HCT116 (cell line): Measurements from ENCODE around the gene MYH10. TPM values are rescaled to one million over a fixed set of nuclear protein-coding genes. Genes with fewer than 3 reads are reported as not detected.

Source experiments
- ATAC-seq: fragments of 200-7000 bp; cut with Tn5 transposase; 2 replicates; pipeline ENCODE4 v1.9.1; 2020; ENCODE audit warnings: mild to moderate bottlenecking, moderate library complexity
- BruUV-seq: library from RNA; stranded (reverse); fragments of 400-500 nt; replicated peaks from 2 replicates; lab custom pipeline; 2021; lab: Mats Ljungman, UMichigan
- CTCF ChIA-PET: fragments of 300-600 bp; sonication (Branson Sonifier 250); formaldehyde crosslinking; loops from one replicate; lab custom pipeline; 2021; ENCODE audit warnings: antibody characterized with exemption; lab: Charles Lee
- POLR2A ChIA-PET: fragments of 300-600, 350-600 bp; sonication (Branson Sonifier 250); formaldehyde crosslinking; loops from one replicate; lab custom pipeline; 2021; ENCODE audit warnings: antibody characterized with exemption; lab: Charles Lee
- RAD21 ChIA-PET, 2 experiments: fragments of 300-600 bp; sonication (Branson Sonifier 250); formaldehyde crosslinking; loops; one replicate each; lab custom pipeline; 2023; ENCODE audit warnings: low total read pairs in 2 of 2; ENCODE audit not compliant: uncharacterized antibody in 2 of 2, unreplicated experiment in 2 of 2, low non-redundant PET in 1 of 2; lab: Charles Lee
- DNase-seq: peaks from one replicate; pipeline ENCODE4 v3.0.0-alpha.2; 2010; ENCODE audit warnings: low read depth, low spot score
- H2AFZ ChIP-seq: fragments of 200-600 bp; shearing (Covaris generic), sonication (generic); 2 replicates; pipeline ENCODE4 v1.6.1; 2017; ENCODE audit warnings: low read depth, mixed run types, mixed read lengths, antibody characterized with exemption, low read length; ENCODE audit not compliant: poor library complexity, severe bottlenecking
- H3K27ac ChIP-seq: 2 replicates; pipeline ENCODE4 v1.5.1; 2012; ENCODE audit warnings: low read depth, low read length
- H3K27me3 ChIP-seq: fragments of 200-600 bp; sonication (generic); 2 replicates; pipeline ENCODE4 v1.6.1; 2016; ENCODE audit warnings: mixed run types, low read length, mixed read lengths; ENCODE audit not compliant: insufficient read depth
- H3K36me3 ChIP-seq, 2 experiments: fragments of 200-500 bp in 1 of 2; fragments of 200-600 bp in 1 of 2; sonication (Bioruptor generic) in 1 of 2; sonication (generic) in 1 of 2; 2 replicates each; pipeline versions ENCODE4 v1.5.1 to v1.6.1; 2014 to 2016; ENCODE audit warnings: low read length in 2 of 2, inconsistent platforms in 1 of 2, mixed read lengths in 1 of 2, mixed run types in 1 of 2; ENCODE audit not compliant: insufficient read depth in 2 of 2, control insufficient read depth in 1 of 2
- H3K4me1 ChIP-seq, 2 experiments: fragments of 200-600 bp in 1 of 2; sonication (generic) in 1 of 2; 2 replicates each; pipeline versions ENCODE4 v1.5.1 to v1.6.1; 2012 to 2017; ENCODE audit warnings: low read length in 2 of 2, inconsistent platforms in 1 of 2, mild to moderate bottlenecking in 1 of 2, mixed read lengths in 1 of 2, mixed run types in 1 of 2, moderate library complexity in 1 of 2; ENCODE audit not compliant: insufficient read depth in 2 of 2, control insufficient read depth in 1 of 2
- H3K4me2 ChIP-seq: fragments of 200-600 bp; sonication (generic); 2 replicates; pipeline ENCODE4 v1.6.1; 2017; ENCODE audit warnings: mixed run types, low read length, mixed read lengths
- H3K4me3 ChIP-seq, 2 experiments: fragments of 200-600 bp in 1 of 2; sonication (generic) in 1 of 2; replicated peaks in 1 of 2; 2 replicates each; pipeline ENCODE4 v1.5.1; 2011 to 2016; ENCODE audit warnings: low read length in 2 of 2, control low read depth in 1 of 2, low read depth in 1 of 2, mild to moderate bottlenecking in 1 of 2, mixed read lengths in 1 of 2, mixed run types in 1 of 2
- H3K79me2 ChIP-seq: fragments of 200-600 bp; sonication (generic); 2 replicates; pipeline ENCODE4 v1.6.1; 2017; ENCODE audit warnings: mild to moderate bottlenecking, mixed run types, low read length, moderate library complexity, mixed read lengths; ENCODE audit not compliant: insufficient read depth
- H3K9ac ChIP-seq: fragments of 200-600 bp; sonication (generic); 2 replicates; pipeline ENCODE4 v1.6.1; 2016; ENCODE audit warnings: low read length, mixed read lengths
- H3K9me2 ChIP-seq: fragments of 200-600 bp; sonication (generic), shearing (Covaris generic); 2 replicates; pipeline ENCODE4 v1.6.1; 2017; ENCODE audit warnings: mixed run types, mild to moderate bottlenecking, moderate library complexity; ENCODE audit not compliant: insufficient read depth
- H3K9me3 ChIP-seq, 2 experiments: fragments of 200-500 bp in 1 of 2; fragments of 200-600 bp in 1 of 2; sonication (Bioruptor generic) in 1 of 2; sonication (generic) in 1 of 2; 2 replicates each; pipeline ENCODE4 v1.6.1; 2014 to 2017; ENCODE audit warnings: low read length in 2 of 2, mixed read lengths in 2 of 2, inconsistent platforms in 1 of 2, low read depth in 1 of 2, mild to moderate bottlenecking in 1 of 2, mixed run types in 1 of 2, moderate library complexity in 1 of 2; ENCODE audit not compliant: control insufficient read depth in 1 of 2, insufficient read depth in 1 of 2
- H4K20me1 ChIP-seq: fragments of 200-600 bp; sonication (generic), shearing (Covaris generic); 2 replicates; pipeline ENCODE4 v1.6.1; 2017; ENCODE audit warnings: mixed run types, mild to moderate bottlenecking, moderate library complexity; ENCODE audit not compliant: insufficient read depth
- CBX3 ChIP-seq: IDR thresholded peaks from 2 replicates; pipeline ENCODE4 v1.6.1; 2012; ENCODE audit warnings: low read depth
- EGR1 ChIP-seq: IDR thresholded peaks from 2 replicates; pipeline ENCODE4 v1.6.1; 2012; ENCODE audit warnings: low read depth
- ELF1 ChIP-seq: IDR thresholded peaks from 2 replicates; pipeline ENCODE4 v1.6.1; 2012; ENCODE audit warnings: low read depth, borderline replicate concordance
- EZH2phosphoT487 ChIP-seq: fragments of 200-600 bp; IDR thresholded peaks from 2 replicates; pipeline ENCODE4 v1.6.1; 2018; ENCODE audit warnings: antibody characterized with exemption, borderline replicate concordance
- JUND ChIP-seq: IDR thresholded peaks from 2 replicates; pipeline ENCODE4 v1.6.1; 2012
- POLR2A ChIP-seq: IDR thresholded peaks from 2 replicates; pipeline ENCODE4 v1.7.0; 2011; ENCODE audit warnings: borderline replicate concordance; ENCODE audit not compliant: insufficient read depth, insufficient read length; ENCODE audit errors: extremely low read depth
- SIN3A ChIP-seq: IDR thresholded peaks from 2 replicates; pipeline ENCODE4 v1.6.1; 2012; ENCODE audit warnings: low read depth
- TCF7L2 ChIP-seq: IDR thresholded peaks from 2 replicates; pipeline ENCODE4 v1.7.0; 2011; ENCODE audit warnings: borderline replicate concordance, inconsistent platforms; ENCODE audit not compliant: insufficient read depth, insufficient read length; ENCODE audit errors: extremely low read depth
- YY1 ChIP-seq: IDR thresholded peaks from 2 replicates; pipeline ENCODE4 v1.6.1; 2011; ENCODE audit warnings: low read length, low read depth, moderate library complexity, mild to moderate bottlenecking; ENCODE audit not compliant: insufficient replicate concordance; ENCODE audit errors: extremely low read depth
- ZFX ChIP-seq: fragments of 450-650 bp; IDR thresholded peaks from 2 replicates; pipeline ENCODE4 v1.6.1; 2017
- ZNF274 ChIP-seq: fragments of 200-500 bp; sonication (Bioruptor generic); IDR thresholded peaks from 2 replicates; pipeline ENCODE4 v1.6.1; 2014; ENCODE audit warnings: mild to moderate bottlenecking, low read depth, low read length, inconsistent platforms
- intact Hi-C: fragments of 100-400 bp; cut with micrococcal nuclease; formaldehyde crosslinking; loops from 2 replicates; pipeline ENCODE4 v1.10.0; 2022
- total RNA-seq: library from RNA; stranded (reverse); gene quantifications from one replicate; pipeline ENCODE4 v1.2.1, GENCODE V29; 2021; ENCODE audit not compliant: unreplicated experiment
- TF ChIP-seq, protein P1 (sequence below): IDR thresholded peaks from 2 replicates; pipeline ENCODE4 v1.6.1; 2011; ENCODE audit warnings: mild to moderate bottlenecking, low read length, moderate library complexity; ENCODE audit not compliant: insufficient replicate concordance; ENCODE audit errors: extremely low read depth
- TF ChIP-seq, protein P2 (sequence below), 3 experiments: fragments of 200-600 bp in 1 of 3; sonication (generic) in 1 of 3; IDR thresholded peaks in 2 of 3; conservative IDR thresholded peaks in 1 of 3; 2 replicates each; pipeline ENCODE4 v1.5.1; 2012 to 2017; ENCODE audit warnings: low read depth in 2 of 3, low read length in 2 of 3, antibody characterized with exemption in 1 of 3, borderline replicate concordance in 1 of 3, control low read depth in 1 of 3, mild to moderate bottlenecking in 1 of 3, mixed read lengths in 1 of 3, mixed run types in 1 of 3, moderate library complexity in 1 of 3; ENCODE audit not compliant: insufficient read depth in 1 of 3

MYH10 gene
- total RNA-seq, 1 experiment from 2014 or later: 39.2 TPM

DNA sequence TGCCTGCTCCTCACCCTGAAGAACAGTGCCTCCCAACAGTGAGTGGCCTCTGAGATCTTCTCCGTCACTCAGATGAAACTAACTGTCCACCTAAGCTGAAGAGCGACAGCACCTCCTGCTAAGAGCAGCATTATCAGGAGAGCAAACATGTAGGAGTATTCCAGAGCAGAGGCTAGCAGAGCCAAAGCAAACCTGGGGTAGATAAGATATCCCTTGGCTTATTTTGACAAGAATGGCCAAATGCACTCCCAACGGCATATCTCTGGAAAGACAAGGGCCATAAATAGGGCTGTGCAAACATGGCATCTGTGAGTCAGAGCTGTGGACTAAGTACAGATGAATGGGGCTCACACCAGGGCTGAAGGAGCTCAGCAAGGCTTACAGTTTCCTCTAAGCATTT lies 98.5 kb downstream of the MYH10 start:
- Histone ChIP-seq H3K4me2 (no peak overlapping the region), H3K27me3 (no peaks in the 10 kb centered on the region), H3K9me2 (no peaks in the 10 kb centered on the region), H3K4me1 (no peaks in the 10 kb centered on the region), H3K9ac (no peak overlapping the region), H3K4me3 (no peak overlapping the region), H2AFZ (no peak overlapping the region), H3K27ac (no peak overlapping the region), H3K79me2 (no peaks in the 10 kb centered on the region), H3K36me3 (no peaks in the 10 kb centered on the region), H4K20me1 (no peaks in the 10 kb centered on the region), H3K9me3 (no peaks in the 10 kb centered on the region)
- CTCF ChIA-PET: no interaction called here
- ATAC-seq (no peak), DNase-seq (no peak)
- RAD21 ChIA-PET: no interaction called here
- intact Hi-C loops: no loop called here
- no TSS peak for BruUV-seq
- POLR2A ChIA-PET: no interaction called here
- TF ChIP-seq ZNF274 (no peak), ELF1 (no peak), YY1 (no peak)
- TF ChIP-seq, protein P1, sequence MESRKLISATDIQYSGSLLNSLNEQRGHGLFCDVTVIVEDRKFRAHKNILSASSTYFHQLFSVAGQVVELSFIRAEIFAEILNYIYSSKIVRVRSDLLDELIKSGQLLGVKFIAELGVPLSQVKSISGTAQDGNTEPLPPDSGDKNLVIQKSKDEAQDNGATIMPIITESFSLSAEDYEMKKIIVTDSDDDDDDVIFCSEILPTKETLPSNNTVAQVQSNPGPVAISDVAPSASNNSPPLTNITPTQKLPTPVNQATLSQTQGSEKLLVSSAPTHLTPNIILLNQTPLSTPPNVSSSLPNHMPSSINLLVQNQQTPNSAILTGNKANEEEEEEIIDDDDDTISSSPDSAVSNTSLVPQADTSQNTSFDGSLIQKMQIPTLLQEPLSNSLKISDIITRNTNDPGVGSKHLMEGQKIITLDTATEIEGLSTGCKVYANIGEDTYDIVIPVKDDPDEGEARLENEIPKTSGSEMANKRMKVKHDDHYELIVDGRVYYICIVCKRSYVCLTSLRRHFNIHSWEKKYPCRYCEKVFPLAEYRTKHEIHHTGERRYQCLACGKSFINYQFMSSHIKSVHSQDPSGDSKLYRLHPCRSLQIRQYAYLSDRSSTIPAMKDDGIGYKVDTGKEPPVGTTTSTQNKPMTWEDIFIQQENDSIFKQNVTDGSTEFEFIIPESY: no peak
- TF ChIP-seq, all 23 proteins: peak for 0

DNA sequence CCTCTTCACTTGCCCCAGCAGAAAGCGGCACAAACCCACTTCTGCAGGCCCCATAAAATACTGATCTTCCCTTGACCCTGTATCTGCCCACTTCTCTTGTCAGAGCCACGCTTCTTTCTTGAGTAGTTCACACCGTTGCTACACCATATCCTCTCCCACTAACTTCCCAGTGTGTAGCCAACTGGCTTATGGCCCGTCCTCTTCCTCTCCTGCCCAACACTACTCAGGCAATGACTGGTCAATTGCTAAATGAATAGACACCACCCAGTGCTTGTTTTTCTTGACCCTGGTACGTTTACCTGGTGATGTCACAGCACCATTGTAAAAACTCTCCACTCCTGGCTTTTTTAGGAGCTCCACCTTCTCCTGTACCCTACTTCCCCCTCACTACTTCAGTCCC lies 107.9 kb downstream of the MYH10 start:
- no peak overlapping the region for H3K4me3 ChIP-seq
- ATAC-seq: no peak
- no peaks in the 10 kb centered on the region for H3K9me2 ChIP-seq
- H2AFZ ChIP-seq: no peak overlapping the region
- H3K4me1 ChIP-seq: no peaks in the 10 kb centered on the region
- H3K36me3 ChIP-seq: peaks cover 3 to 14% of the 10 kb centered on the region in 2 experiments; a peak in 3 of 4 replicates
- intact Hi-C loops: no loop called here
- H3K9ac ChIP-seq: no peak overlapping the region
- H3K9me3 ChIP-seq: no peaks in the 10 kb centered on the region
- no peaks in the 10 kb centered on the region for H3K27me3 ChIP-seq
- no TSS peak for BruUV-seq
- H3K79me2 ChIP-seq: no peaks in the 10 kb centered on the region
- no peaks in the 10 kb centered on the region for H4K20me1 ChIP-seq
- H3K4me2 ChIP-seq: no peak overlapping the region
- ChIA-PET CTCF (no interaction called here), RAD21 (interaction anchor here in 1 of 2 experiments (0.5 kb wide), 1 partner anchor 978 kb away, joined by 3 read pairs; no protein-coding TSS in a partner anchor), POLR2A (no interaction called here)
- H3K27ac ChIP-seq: no peak overlapping the region
- TF ChIP-seq EZH2phosphoT487 (no peak), ELF1 (no peak), ZFX (no peak), TCF7L2 (no peak), JUND (no peak), SIN3A (no peak), CBX3 (no peak), EGR1 (no peak), POLR2A (no peak)
- TF ChIP-seq, protein P2, sequence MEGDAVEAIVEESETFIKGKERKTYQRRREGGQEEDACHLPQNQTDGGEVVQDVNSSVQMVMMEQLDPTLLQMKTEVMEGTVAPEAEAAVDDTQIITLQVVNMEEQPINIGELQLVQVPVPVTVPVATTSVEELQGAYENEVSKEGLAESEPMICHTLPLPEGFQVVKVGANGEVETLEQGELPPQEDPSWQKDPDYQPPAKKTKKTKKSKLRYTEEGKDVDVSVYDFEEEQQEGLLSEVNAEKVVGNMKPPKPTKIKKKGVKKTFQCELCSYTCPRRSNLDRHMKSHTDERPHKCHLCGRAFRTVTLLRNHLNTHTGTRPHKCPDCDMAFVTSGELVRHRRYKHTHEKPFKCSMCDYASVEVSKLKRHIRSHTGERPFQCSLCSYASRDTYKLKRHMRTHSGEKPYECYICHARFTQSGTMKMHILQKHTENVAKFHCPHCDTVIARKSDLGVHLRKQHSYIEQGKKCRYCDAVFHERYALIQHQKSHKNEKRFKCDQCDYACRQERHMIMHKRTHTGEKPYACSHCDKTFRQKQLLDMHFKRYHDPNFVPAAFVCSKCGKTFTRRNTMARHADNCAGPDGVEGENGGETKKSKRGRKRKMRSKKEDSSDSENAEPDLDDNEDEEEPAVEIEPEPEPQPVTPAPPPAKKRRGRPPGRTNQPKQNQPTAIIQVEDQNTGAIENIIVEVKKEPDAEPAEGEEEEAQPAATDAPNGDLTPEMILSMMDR (IDR thresholded peaks at IDR 0.05 in 2 of 3, conservative IDR thresholded peaks at IDR 0.05 in 1 of 3; ENCODE audit: borderline replicate concordance in 1 of 3, insufficient read depth in 1 of 3, low read depth in 2 of 3, low read length in 2 of 3): no peak
- DNase-seq: no peak
